Loucy (cell line): ENCODE data around the gene GDF2.

Source experiments
- H2AFZ ChIP-seq: fragments of 200-600 bp; sonication (generic); 2 replicates; pipeline ENCODE4 v1.6.0; 2016; ENCODE audit warnings: antibody characterized with exemption, mild to moderate bottlenecking, low read length, moderate library complexity
- H3F3A ChIP-seq: fragments of 200-600 bp; 2 replicates; pipeline ENCODE4 v1.6.0; 2016; ENCODE audit warnings: antibody characterized with exemption, low read depth, mild to moderate bottlenecking
- H3K27me3 ChIP-seq: fragments of 200-600 bp; sonication (generic); 2 replicates; pipeline ENCODE4 v1.6.1; 2014; ENCODE audit warnings: low read length, mild to moderate bottlenecking; ENCODE audit not compliant: insufficient read depth, poor library complexity, severe bottlenecking
- H3K36me3 ChIP-seq: fragments of 200-600 bp; sonication (generic); 2 replicates; pipeline ENCODE4 v1.6.1; 2016; ENCODE audit warnings: low read length; ENCODE audit not compliant: insufficient read depth
- H3K4me1 ChIP-seq: fragments of 200-600 bp; sonication (generic); 2 replicates; pipeline ENCODE4 v1.5.1; 2014; ENCODE audit warnings: low read length, mild to moderate bottlenecking; ENCODE audit not compliant: insufficient read depth, poor library complexity, severe bottlenecking
- H3K4me2 ChIP-seq: fragments of 200-600 bp; sonication (generic); 2 replicates; pipeline ENCODE4 v1.6.0; 2014; ENCODE audit warnings: antibody characterized with exemption, low read length, low read depth, mild to moderate bottlenecking; ENCODE audit not compliant: poor library complexity, severe bottlenecking
- H3K4me3 ChIP-seq: fragments of 200-600 bp; sonication (generic); 2 replicates; pipeline ENCODE4 v1.5.1; 2014; ENCODE audit warnings: low read length, mild to moderate bottlenecking, mixed read lengths; ENCODE audit not compliant: poor library complexity, severe bottlenecking
- H3K79me2 ChIP-seq: fragments of 200-600 bp; sonication (generic); 2 replicates; pipeline ENCODE4 v1.6.1; 2014; ENCODE audit warnings: low read length; ENCODE audit not compliant: insufficient read depth
- H3K9ac ChIP-seq: fragments of 200-600 bp; sonication (generic); 2 replicates; pipeline ENCODE4 v1.6.0; 2014; ENCODE audit warnings: mild to moderate bottlenecking, low read depth, low read length, moderate library complexity; ENCODE audit not compliant: poor library complexity, severe bottlenecking
- H3K9me2 ChIP-seq: fragments of 200-600 bp; sonication (generic); replicated peaks from 2 replicates; pipeline ENCODE4 v1.6.1; 2016; ENCODE audit warnings: low read depth, low read length, mixed read lengths
- H3K9me3 ChIP-seq: fragments of 200-600 bp; sonication (generic); 2 replicates; pipeline ENCODE4 v1.6.1; 2014; ENCODE audit warnings: mild to moderate bottlenecking, antibody characterized with exemption, low read length, low read depth; ENCODE audit not compliant: insufficient read depth
- H4K20me1 ChIP-seq: fragments of 200-600 bp; sonication (generic); 2 replicates; pipeline ENCODE4 v1.6.0; 2014; ENCODE audit warnings: antibody characterized with exemption, low read length, mild to moderate bottlenecking; ENCODE audit not compliant: insufficient read depth, poor library complexity, severe bottlenecking
- EZH2phosphoT487 ChIP-seq: fragments of 200-600 bp; IDR thresholded peaks from 2 replicates; pipeline ENCODE4 v1.6.1; 2018; ENCODE audit warnings: antibody characterized with exemption, mild to moderate bottlenecking, moderate library complexity, borderline replicate concordance
- TF ChIP-seq, protein P1 (sequence below): fragments of 200-600 bp; sonication (generic); conservative IDR thresholded peaks from 2 replicates; pipeline ENCODE4 v1.5.1; 2014; ENCODE audit warnings: mild to moderate bottlenecking, antibody characterized with exemption, low read length

GDF2 gene

DNA sequence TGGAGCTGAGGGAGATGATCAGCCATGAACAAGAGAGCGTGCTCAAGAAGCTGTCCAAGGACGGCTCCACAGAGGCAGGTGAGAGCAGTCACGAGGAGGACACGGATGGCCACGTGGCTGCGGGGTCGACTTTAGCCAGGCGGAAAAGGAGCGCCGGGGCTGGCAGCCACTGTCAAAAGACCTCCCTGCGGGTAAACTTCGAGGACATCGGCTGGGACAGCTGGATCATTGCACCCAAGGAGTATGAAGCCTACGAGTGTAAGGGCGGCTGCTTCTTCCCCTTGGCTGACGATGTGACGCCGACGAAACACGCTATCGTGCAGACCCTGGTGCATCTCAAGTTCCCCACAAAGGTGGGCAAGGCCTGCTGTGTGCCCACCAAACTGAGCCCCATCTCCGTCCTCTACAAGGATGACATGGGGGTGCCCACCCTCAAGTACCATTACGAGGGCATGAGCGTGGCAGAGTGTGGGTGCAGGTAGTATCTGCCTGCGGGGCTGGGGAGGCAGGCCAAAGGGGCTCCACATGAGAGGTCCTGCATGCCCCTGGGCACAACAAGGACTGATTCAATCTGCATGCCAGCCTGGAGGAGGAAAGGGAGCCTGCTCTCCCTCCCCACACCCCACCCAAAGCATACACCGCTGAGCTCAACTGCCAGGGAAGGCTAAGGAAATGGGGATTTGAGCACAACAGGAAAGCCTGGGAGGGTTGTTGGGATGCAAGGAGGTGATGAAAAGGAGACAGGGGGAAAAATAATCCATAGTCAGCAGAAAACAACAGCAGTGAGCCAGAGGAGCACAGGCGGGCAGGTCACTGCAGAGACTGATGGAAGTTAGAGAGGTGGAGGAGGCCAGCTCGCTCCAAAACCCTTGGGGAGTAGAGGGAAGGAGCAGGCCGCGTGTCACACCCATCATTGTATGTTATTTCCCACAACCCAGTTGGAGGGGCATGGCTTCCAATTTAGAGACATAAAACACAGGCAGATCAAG lies 3.3 kb downstream of the GDF2 start:
- Histone ChIP-seq H3K9ac (no peak overlapping the region), H3K4me2 (no peak overlapping the region), H3K4me3 (no peak overlapping the region), H3K36me3 (no peaks in the 10 kb centered on the region), H3K9me2 (no peaks in the 10 kb centered on the region), H3K79me2 (no peaks in the 10 kb centered on the region), H3K9me3 (no peaks in the 10 kb centered on the region), H3K4me1 (no peaks in the 10 kb centered on the region), H3F3A (no peaks in the 10 kb centered on the region), H3K27me3 (no peaks in the 10 kb centered on the region), H4K20me1 (no peaks in the 10 kb centered on the region), H2AFZ (no peak overlapping the region)
- TF ChIP-seq, protein P1, sequence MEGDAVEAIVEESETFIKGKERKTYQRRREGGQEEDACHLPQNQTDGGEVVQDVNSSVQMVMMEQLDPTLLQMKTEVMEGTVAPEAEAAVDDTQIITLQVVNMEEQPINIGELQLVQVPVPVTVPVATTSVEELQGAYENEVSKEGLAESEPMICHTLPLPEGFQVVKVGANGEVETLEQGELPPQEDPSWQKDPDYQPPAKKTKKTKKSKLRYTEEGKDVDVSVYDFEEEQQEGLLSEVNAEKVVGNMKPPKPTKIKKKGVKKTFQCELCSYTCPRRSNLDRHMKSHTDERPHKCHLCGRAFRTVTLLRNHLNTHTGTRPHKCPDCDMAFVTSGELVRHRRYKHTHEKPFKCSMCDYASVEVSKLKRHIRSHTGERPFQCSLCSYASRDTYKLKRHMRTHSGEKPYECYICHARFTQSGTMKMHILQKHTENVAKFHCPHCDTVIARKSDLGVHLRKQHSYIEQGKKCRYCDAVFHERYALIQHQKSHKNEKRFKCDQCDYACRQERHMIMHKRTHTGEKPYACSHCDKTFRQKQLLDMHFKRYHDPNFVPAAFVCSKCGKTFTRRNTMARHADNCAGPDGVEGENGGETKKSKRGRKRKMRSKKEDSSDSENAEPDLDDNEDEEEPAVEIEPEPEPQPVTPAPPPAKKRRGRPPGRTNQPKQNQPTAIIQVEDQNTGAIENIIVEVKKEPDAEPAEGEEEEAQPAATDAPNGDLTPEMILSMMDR: no peak
- no peak for TF ChIP-seq EZH2phosphoT487

DNA sequence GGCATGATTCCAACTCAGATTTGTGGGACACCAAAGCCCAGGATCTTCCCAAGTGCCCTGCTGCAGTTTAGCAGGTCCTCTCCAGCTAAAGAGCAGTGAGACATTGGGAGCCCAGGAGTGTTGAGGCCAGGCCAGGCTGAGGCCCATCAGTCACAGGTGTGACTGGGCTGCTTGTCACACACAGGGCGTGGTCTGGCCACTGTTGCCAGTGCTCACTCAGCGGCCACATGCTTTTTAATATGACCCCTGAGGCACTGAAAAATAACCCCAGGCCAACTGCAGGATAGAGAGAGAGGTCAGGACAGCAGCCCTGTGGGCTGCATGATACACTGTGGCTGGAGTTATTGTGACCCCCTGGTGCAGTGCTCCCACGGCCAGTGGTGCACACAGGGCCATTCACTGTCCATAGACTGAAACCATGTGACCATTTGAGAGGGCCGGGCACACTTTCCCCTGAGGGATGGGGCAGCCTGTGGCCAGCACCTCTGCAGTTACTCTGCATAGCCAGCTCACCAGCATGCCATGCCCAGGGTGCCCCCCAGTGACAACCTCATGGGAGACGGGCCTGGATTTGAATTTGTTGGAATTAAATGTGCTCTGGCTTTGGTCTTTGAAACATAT lies 4.2 kb downstream of the GDF2 start:
- H3K4me3 ChIP-seq: no peak overlapping the region
- H3K9ac ChIP-seq: no peak overlapping the region
- TF ChIP-seq, protein P1: no peak
- TF ChIP-seq EZH2phosphoT487: no peak

DNA sequence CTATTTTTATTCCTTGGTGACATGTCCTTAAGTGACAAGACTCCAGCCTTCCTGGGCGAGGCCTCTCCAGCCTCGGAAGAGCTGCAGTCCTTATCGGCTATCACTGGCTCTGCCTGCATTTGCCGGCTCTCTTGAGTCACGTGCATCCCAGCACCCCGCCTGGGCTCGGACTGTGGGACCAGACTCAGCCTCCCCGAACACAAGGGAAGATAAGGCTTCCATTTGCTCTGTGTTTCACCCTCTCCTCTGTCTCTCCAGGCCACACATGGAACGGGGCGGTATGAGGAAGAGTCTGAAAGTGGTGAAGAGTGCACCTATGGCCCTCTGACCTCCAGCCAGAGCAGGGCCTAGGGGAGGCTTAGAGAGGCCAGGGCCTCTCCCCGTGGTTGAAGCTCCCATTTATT lies 4.7 kb downstream of the GDF2 start:
- Histone ChIP-seq H3K36me3 (no peaks in the 10 kb centered on the region), H4K20me1 (no peaks in the 10 kb centered on the region), H3K79me2 (no peaks in the 10 kb centered on the region), H3K9me2 (no peaks in the 10 kb centered on the region), H3K4me2 (no peak overlapping the region), H3K4me3 (no peak overlapping the region), H3K9me3 (no peaks in the 10 kb centered on the region), H3K27me3 (no peaks in the 10 kb centered on the region), H2AFZ (no peak overlapping the region), H3F3A (no peaks in the 10 kb centered on the region), H3K9ac (no peak overlapping the region), H3K4me1 (no peaks in the 10 kb centered on the region)
- TF ChIP-seq EZH2phosphoT487: no peak
- TF ChIP-seq, protein P1: no peak

More for the DNA sequence above, 4.2 kb downstream of the GDF2 start:
- no peaks in the 10 kb centered on the region for H3K36me3 ChIP-seq
- H2AFZ ChIP-seq: no peak overlapping the region
- H3K4me2 ChIP-seq: no peak overlapping the region
- no peaks in the 10 kb centered on the region for H4K20me1 ChIP-seq
- no peaks in the 10 kb centered on the region for H3K27me3 ChIP-seq
- H3F3A ChIP-seq: no peaks in the 10 kb centered on the region
- H3K9me2 ChIP-seq: no peaks in the 10 kb centered on the region
- no peaks in the 10 kb centered on the region for H3K79me2 ChIP-seq
- H3K9me3 ChIP-seq: no peaks in the 10 kb centered on the region
- no peaks in the 10 kb centered on the region for H3K4me1 ChIP-seq
